OCI-LY3 (cell line): ENCODE results near the gene LHFPL2.

Source experiments
- EZH2phosphoT487 ChIP-seq: fragments of 200-600 bp; shearing (Covaris generic); IDR thresholded peaks from 2 replicates; pipeline ENCODE4 v1.6.1; 2018; ENCODE audit warnings: antibody characterized with exemption, mixed run types, low read depth
- TF ChIP-seq, protein P1 (sequence below): fragments of 200-600, 300-600 bp; sonication (generic); IDR thresholded peaks from 2 replicates; pipeline ENCODE4 v1.5.1; 2014; ENCODE audit warnings: antibody characterized with exemption, low read length, low read depth

DNA sequence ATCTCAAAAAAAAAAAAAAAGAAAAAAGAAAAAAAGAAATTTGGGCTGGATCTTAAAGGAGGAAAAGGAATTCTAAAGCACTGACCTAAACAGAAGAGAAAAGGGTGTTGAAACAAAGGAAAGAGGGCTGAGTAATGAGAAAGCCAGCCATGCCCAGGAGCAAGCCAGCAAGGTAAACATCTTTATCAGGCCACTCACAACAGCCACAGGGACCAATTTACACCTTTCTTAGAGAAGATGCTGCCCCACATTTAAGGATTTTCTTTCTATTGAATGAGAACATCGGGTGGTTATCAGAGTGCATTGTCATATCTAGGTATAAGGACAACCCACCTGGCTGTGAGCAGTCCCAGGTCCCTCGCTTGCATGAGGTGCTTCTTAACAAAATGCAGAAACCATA is 16.6 kb downstream of the LHFPL2 start:
- no peak for TF ChIP-seq EZH2phosphoT487
- TF ChIP-seq, protein P1, sequence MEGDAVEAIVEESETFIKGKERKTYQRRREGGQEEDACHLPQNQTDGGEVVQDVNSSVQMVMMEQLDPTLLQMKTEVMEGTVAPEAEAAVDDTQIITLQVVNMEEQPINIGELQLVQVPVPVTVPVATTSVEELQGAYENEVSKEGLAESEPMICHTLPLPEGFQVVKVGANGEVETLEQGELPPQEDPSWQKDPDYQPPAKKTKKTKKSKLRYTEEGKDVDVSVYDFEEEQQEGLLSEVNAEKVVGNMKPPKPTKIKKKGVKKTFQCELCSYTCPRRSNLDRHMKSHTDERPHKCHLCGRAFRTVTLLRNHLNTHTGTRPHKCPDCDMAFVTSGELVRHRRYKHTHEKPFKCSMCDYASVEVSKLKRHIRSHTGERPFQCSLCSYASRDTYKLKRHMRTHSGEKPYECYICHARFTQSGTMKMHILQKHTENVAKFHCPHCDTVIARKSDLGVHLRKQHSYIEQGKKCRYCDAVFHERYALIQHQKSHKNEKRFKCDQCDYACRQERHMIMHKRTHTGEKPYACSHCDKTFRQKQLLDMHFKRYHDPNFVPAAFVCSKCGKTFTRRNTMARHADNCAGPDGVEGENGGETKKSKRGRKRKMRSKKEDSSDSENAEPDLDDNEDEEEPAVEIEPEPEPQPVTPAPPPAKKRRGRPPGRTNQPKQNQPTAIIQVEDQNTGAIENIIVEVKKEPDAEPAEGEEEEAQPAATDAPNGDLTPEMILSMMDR = no peak
